Esophagus muscularis mucosa (tissue), 3 donors: ENCODE data around the gene QSOX2.

Source experiments
- CTCF ChIP-seq, 3 experiments: fragments of 200-600 bp in 2 of 3; fragments of 450-650 bp in 1 of 3; sonication (generic) in 2 of 3; IDR thresholded peaks; one replicate each; pipeline ENCODE4 v1.5.1; 2017 to 2019; ENCODE audit warnings: antibody characterized with exemption in 3 of 3, mild to moderate bottlenecking in 2 of 3, moderate library complexity in 1 of 3
- POLR2A ChIP-seq: fragments of 450-650 bp; IDR thresholded peaks from one replicate; pipeline ENCODE4 v1.6.1; 2017; ENCODE audit warnings: antibody characterized with exemption, moderate library complexity, mild to moderate bottlenecking, low read depth
- POLR2AphosphoS5 ChIP-seq, 2 donors: sonication (generic); formaldehyde crosslinking; IDR thresholded peaks; one replicate each; pipeline ENCODE4 v1.6.1; 2017; ENCODE audit warnings: antibody characterized with exemption in 2 of 2

- TF ChIP-seq CTCF (IDR thresholded peaks at IDR 0.05) (no peak), POLR2AphosphoS5 (IDR thresholded peaks at IDR 0.05) (no peak), POLR2A (no peak)
These were observed 17.3 kb downstream of the QSOX2 start for GRCh38 chr9:136228107-136228875.
